SKM-1 treated with dmso at 0.1 percent for 144 hours (cell line): ENCODE results near the gene CHN2.

Experiments
- DNase-seq: peaks from one replicate; lab custom pipeline; 2025; ENCODE audit not compliant: unreplicated experiment; lab: John Stamatoyannopoulos, UW

CHN2 gene

GRCh38 chr7:29386196-29386765, 191.7 kb downstream of the CHN2 start:
- no peak for DNase-seq

GRCh38 chr7:29391262-29391661, 196.7 kb downstream of the CHN2 start:
- DNase-seq = no peak

- DNase-seq = no peak
These were observed 199.7 kb downstream of the CHN2 start for GRCh38 chr7:29394321-29394720.

- DNase-seq = no peak
These were observed 202.0 kb downstream of the CHN2 start for GRCh38 chr7:29396563-29396962.

DNA sequence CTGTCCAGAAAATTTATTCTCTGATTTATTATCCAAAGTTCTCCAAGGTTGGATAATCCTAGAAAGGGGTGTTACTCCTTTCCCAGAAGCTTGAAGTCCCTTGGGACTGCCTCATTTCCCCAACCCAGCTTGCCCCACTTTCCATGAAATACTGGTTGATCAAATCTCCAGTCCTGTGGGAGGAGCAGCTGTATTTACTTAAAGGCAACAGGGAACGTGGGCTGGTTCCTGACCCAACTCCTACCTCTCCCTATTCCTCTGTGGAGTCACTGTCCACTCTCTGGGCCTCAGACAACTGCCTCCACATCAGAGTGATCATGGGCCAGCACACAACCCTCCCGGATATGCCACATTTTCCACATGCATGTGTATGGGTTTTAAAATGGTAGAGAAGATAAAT, 202.8 kb downstream of the CHN2 start:
- no peak for DNase-seq

- no peak for DNase-seq
These were observed 203.4 kb downstream of the CHN2 start for GRCh38 chr7:29398011-29398410.

DNA sequence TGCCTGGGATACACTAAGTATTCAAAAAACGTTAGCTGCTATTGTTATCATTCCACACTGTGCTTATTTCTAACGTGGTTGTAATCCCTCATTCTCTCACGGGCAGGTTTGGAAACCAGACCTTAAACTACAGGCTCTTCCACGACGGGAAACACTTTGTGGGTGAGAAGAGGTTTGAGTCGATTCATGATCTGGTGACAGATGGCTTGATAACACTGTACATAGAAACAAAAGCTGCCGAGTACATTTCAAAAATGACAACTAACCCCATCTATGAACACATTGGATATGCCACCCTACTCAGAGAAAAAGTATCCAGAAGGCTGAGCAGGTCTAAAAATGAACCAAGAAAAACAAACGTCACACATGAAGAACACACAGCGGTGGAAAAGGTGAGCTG, 205.9 kb downstream of the CHN2 start:
- DNase-seq = no peak

DNA sequence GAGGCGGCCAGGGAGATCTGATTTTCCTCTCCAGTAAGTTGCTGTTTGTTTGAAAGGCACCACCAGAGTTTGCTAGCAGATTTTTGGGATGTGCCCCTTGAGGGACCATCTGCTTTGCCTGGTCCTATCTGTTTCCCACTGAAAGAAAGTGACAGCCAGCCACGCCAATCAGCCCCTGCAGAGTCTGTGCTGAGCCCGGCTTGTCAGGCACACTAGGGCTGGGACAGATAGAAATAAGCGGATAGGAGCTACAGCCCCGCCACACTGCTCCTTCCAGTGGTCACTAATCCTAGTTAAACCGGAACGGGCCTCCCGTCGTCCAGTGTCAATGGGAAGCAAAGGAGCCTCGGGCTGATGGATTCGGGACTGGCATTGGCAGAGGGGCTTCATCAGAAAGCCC, 207.2 kb downstream of the CHN2 start:
- no peak for DNase-seq

DNA sequence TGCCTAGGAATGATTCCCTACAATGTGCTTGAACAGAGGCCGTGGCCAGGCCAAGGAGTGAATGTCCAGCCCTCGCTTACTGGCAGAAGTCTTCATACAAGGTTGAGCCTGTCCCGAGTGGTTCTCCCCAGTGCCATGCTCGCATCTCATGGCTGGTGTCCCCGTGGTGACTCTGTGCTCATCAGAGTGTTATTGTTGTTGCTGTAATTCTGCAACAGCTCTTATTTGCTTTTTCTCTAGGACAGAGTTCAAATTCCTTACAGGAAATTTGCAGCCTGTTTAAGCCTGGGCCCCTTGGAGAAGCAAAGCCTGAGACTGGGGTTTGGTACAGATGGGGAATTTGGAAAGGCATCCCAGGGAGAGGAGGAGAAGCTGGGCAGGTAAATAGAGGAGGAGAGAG, 211.3 kb downstream of the CHN2 start:
- no peak for DNase-seq

DNA sequence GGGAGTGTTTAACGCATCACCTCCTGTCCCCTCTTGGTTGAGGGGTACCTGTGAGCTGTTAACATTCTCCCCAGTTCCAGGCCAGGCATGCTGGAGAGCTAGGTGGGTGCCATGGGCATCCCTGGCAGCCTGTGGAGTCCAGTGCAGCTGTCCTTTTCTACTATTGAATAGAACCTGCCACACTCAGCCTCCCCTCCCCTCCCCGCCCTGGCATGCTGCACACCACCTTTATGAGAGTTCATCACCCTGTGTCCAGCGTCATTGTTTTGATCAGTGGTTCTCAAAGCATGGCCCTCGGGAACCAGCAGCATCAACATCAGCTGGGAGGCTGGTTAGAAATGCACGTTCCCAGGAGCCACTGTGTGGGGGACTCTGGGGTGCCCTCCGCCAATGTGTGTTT, 211.8 kb downstream of the CHN2 start:
- DNase-seq = no peak

GRCh38 chr7:29408841-29409243, 214.3 kb downstream of the CHN2 start:
- peak; percentile 71 for DNase-seq

- no peak for DNase-seq
These were observed 216.4 kb downstream of the CHN2 start for GRCh38 chr7:29410996-29411395.

- DNase-seq = no peak
These were observed 218.3 kb downstream of the CHN2 start for GRCh38 chr7:29412912-29413311.

DNA sequence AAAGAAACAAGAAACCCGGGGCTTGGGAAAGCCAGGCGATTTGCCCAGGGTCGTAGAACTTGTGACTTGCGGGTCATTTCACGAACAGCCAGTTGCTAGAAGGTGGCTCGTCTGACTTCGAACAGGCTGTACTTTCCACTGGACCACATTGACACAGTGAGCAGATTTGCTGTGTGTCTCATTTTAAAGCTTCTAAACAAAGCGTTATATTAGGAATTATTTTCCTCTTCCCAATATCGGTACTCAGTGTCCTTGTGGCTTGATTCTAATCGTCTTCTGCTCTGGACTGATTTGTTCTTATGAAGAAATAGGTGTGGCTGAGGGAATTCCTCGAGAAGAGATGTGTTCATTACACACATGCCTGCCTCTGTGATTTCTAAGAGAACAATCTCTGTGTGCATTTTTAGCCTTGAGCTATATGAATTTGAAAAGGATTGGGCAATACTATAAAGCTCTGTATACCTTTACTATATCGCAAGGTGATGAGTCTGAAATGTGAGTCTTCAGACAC, 219.1 kb downstream of the CHN2 start:
- DNase-seq = no peak

DNA sequence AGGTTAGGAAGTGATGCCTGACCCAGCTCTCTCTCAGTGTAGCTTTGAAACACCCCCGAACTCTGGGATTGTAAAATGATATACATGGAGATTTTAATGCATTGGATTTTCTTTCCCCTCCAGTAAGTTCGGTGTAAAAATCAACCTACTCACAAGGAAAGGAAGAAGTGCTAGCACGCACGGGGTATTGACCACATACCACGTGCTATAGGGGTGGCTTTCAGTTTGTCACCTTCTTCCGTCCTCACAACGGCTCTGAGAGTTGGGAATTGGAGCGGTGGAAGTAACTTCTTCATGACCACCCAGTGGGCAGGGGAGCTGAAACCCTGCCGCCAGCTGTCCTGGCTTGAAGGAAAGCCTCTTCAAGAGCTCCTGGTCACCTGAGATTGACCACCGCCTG, 219.6 kb downstream of the CHN2 start:
- no peak for DNase-seq

- DNase-seq = no peak
These were observed 220.6 kb downstream of the CHN2 start for GRCh38 chr7:29415215-29415614.

- DNase-seq = no peak
These were observed 221.8 kb downstream of the CHN2 start for GRCh38 chr7:29416276-29416937.

- DNase-seq = no peak
These were observed 222.3 kb downstream of the CHN2 start for GRCh38 chr7:29416938-29417305.

GRCh38 chr7:29418056-29418455, 223.5 kb downstream of the CHN2 start:
- DNase-seq = no peak

- no peak for DNase-seq
These were observed 224.1 kb downstream of the CHN2 start for GRCh38 chr7:29418651-29419050.

DNA sequence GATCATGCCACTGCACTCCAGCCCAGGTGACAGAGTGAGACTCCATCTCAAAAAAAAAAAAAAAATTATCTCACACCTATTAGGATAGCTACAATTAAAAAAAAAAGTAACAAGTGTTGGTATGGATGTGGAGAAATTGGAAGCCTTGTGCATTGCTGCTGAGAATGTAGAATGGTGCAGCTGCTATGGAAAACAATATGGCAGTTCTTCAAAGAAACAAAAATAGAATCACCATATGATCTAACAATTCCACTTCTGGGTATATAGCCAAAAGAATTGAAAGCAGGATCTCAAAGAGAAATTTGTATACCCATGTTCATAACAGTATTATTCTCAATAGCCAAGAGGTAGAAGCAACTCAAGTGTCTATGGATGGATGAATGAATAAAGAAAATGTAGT, 225.4 kb downstream of the CHN2 start:
- DNase-seq = no peak

GRCh38 chr7:29421010-29421956, 226.7 kb downstream of the CHN2 start:
- no peak for DNase-seq
